GM23338 (cell line): ENCODE results near the gene CCDC121. TPM values are rescaled to one million over a fixed set of nuclear protein-coding genes. Genes with fewer than 3 reads are reported as not detected.

ENCODE experiments used
- ATAC-seq: fragments of 200-7000 bp; cut with Tn5 transposase; 3 replicates; pipeline ENCODE4 v1.9.1; 2020
- DNase-seq: peaks from one replicate; pipeline ENCODE4 v3.0.0-alpha.2; 2015; ENCODE audit warnings: low spot score
- H2AFZ ChIP-seq: fragments of 200-600 bp; sonication (generic); 2 replicates; pipeline ENCODE4 v1.8.0; 2016; ENCODE audit warnings: antibody characterized with exemption, mild to moderate bottlenecking, moderate library complexity
- H3F3A ChIP-seq: fragments of 200-600 bp; sonication (generic); replicated peaks from 2 replicates; pipeline ENCODE4 v1.8.0; 2017; ENCODE audit warnings: antibody characterized with exemption, mixed run types, low read depth
- H3K27ac ChIP-seq: fragments of 200-600 bp; sonication (generic); 2 replicates; pipeline ENCODE4 v1.6.1; 2016; ENCODE audit warnings: low read depth
- H3K27me3 ChIP-seq: fragments of 200-600 bp; sonication (generic); 2 replicates; pipeline ENCODE4 v1.8.0; 2016; ENCODE audit warnings: mild to moderate bottlenecking, mixed run types, moderate library complexity; ENCODE audit not compliant: insufficient read depth
- H3K36me3 ChIP-seq: fragments of 200-600 bp; sonication (generic); 2 replicates; pipeline ENCODE4 v1.8.0; 2016; ENCODE audit warnings: mild to moderate bottlenecking; ENCODE audit not compliant: insufficient read depth
- H3K4me1 ChIP-seq: fragments of 200-600 bp; sonication (generic); 2 replicates; pipeline ENCODE4 v1.8.0; 2016; ENCODE audit warnings: mild to moderate bottlenecking, moderate library complexity; ENCODE audit not compliant: insufficient read depth
- H3K4me2 ChIP-seq: fragments of 200-600 bp; sonication (generic); 2 replicates; pipeline ENCODE4 v1.7.1; 2017; ENCODE audit warnings: mixed run types
- H3K4me3 ChIP-seq: fragments of 200-600 bp; sonication (generic); 2 replicates; pipeline ENCODE4 v1.6.1; 2016; ENCODE audit warnings: mixed run types
- H3K79me2 ChIP-seq: fragments of 200-600 bp; sonication (generic); replicated peaks from 2 replicates; pipeline ENCODE4 v1.8.0; 2017; ENCODE audit warnings: mild to moderate bottlenecking; ENCODE audit not compliant: insufficient read depth
- H3K9me2 ChIP-seq: fragments of 200-600 bp; sonication (generic); 2 replicates; pipeline ENCODE4 v1.8.0; 2017; ENCODE audit not compliant: insufficient read depth
- H4K20me1 ChIP-seq: fragments of 200-600 bp; sonication (generic); replicated peaks from 2 replicates; pipeline ENCODE4 v1.8.0; 2017; ENCODE audit warnings: mild to moderate bottlenecking; ENCODE audit not compliant: insufficient read depth
- H3K27ac Mint-ChIP-seq: 2 replicates; pipeline ENCODE4 v1.8.0; 2020; ENCODE audit warnings: inconsistent platforms, mild to moderate bottlenecking, moderate library complexity, mixed read lengths
- H3K27me3 Mint-ChIP-seq: 3 replicates; pipeline ENCODE4 v1.8.0; 2022; ENCODE audit warnings: low read depth, mild to moderate bottlenecking, moderate library complexity, mixed read lengths, inconsistent platforms; ENCODE audit not compliant: insufficient read depth, poor library complexity
- H3K36me3 Mint-ChIP-seq: 3 replicates; pipeline ENCODE4 v1.8.0; 2021; ENCODE audit warnings: low read depth, mild to moderate bottlenecking, inconsistent platforms, moderate library complexity, mixed read lengths
- H3K4me1 Mint-ChIP-seq: 3 replicates; pipeline ENCODE4 v1.8.0; 2020; ENCODE audit warnings: mild to moderate bottlenecking, inconsistent platforms, mixed read lengths
- H3K4me3 Mint-ChIP-seq: 3 replicates; pipeline ENCODE4 v1.8.0; 2021; ENCODE audit warnings: moderate library complexity, mild to moderate bottlenecking, inconsistent platforms, mixed read lengths
- H3K9me3 Mint-ChIP-seq: 3 replicates; pipeline ENCODE4 v1.8.0; 2020; ENCODE audit warnings: moderate library complexity, mild to moderate bottlenecking, inconsistent platforms, mixed read lengths
- CREB1 ChIP-seq: fragments of 250-450 bp; sonication (Bioruptor Pico); IDR thresholded peaks from 2 replicates; pipeline ENCODE4 v1.5.0; 2020; ENCODE audit warnings: low read depth, mild to moderate bottlenecking, moderate library complexity
- EZH2 ChIP-seq: fragments of 200-600 bp; sonication (generic); IDR thresholded peaks from one replicate; pipeline ENCODE4 v1.8.0; 2017; ENCODE audit warnings: antibody characterized with exemption, mild to moderate bottlenecking, low read depth; ENCODE audit not compliant: unreplicated experiment
- EZH2phosphoT487 ChIP-seq: fragments of 200-600 bp; sonication (generic); IDR thresholded peaks from one replicate; pipeline ENCODE4 v1.8.1; 2018; ENCODE audit warnings: antibody characterized with exemption; ENCODE audit not compliant: unreplicated experiment
- JUNB ChIP-seq: IDR thresholded peaks from one replicate; pipeline ENCODE4 v1.6.1; 2016; ENCODE audit warnings: antibody characterized with exemption; ENCODE audit not compliant: unreplicated experiment
- NANOG ChIP-seq: IDR thresholded peaks from 2 replicates; pipeline ENCODE4 v1.6.1; 2016; ENCODE audit warnings: antibody characterized with exemption, borderline replicate concordance
- POLR2AphosphoS5 ChIP-seq: IDR thresholded peaks from 2 replicates; pipeline ENCODE4 v1.6.1; 2016; ENCODE audit warnings: antibody characterized with exemption, low read depth
- STAT1 ChIP-seq: IDR thresholded peaks from one replicate; pipeline ENCODE4 v1.6.1; 2016; ENCODE audit warnings: antibody characterized with exemption; ENCODE audit not compliant: unreplicated experiment
- ZNF114 ChIP-seq: fragments of 250-450 bp; sonication (Bioruptor Pico); IDR thresholded peaks from 2 replicates; pipeline ENCODE4 v1.5.0; 2020; ENCODE audit warnings: mild to moderate bottlenecking, moderate library complexity
- ZNF331 ChIP-seq: fragments of 250-450 bp; sonication (Bioruptor Pico); IDR thresholded peaks from 2 replicates; pipeline ENCODE4 v1.5.0; 2020; ENCODE audit warnings: low read depth, mild to moderate bottlenecking, moderate library complexity
- polyA plus RNA-seq: library from polyadenylated mRNA; unstranded; fragments of >200 nt; fragmentation: Nextera tagmentation; extraction: Ambion mirVana; gene quantifications from 2 replicates; pipeline ENCODE4 v1.2.1, GENCODE V29; 2016
- total RNA-seq: library from RNA; depleted of rRNA; stranded (reverse); fragments of >200 nt; shearing (Covaris generic); gene quantifications from 2 replicates; pipeline ENCODE4 v1.2.3, GENCODE V29; 2014
- TF ChIP-seq, protein P1 (sequence below): fragments of 250-450 bp; sonication (Bioruptor Pico); IDR thresholded peaks from 2 replicates; pipeline ENCODE4 v1.5.0; 2020; ENCODE audit warnings: mild to moderate bottlenecking, moderate library complexity
- TF ChIP-seq, protein P2 (sequence below), 2 experiments: fragments of 200-600 bp in 1 of 2; sonication (generic) in 1 of 2; conservative IDR thresholded peaks; 2 replicates each; pipeline versions ENCODE4 v1.5.1 to v1.6.1; 2016 to 2017; ENCODE audit warnings: antibody characterized with exemption in 2 of 2, low read depth in 2 of 2, mild to moderate bottlenecking in 2 of 2, moderate library complexity in 1 of 2
- TF ChIP-seq, protein P3 (sequence below): IDR thresholded peaks from 2 replicates; pipeline ENCODE4 v1.6.1; 2016; ENCODE audit warnings: antibody characterized with exemption

Gene CCDC121
- total and polyA plus RNA-seq, 2 experiments from 2014 or later: 1.6 to 1.9 TPM

- no peaks in the 10 kb centered on the region for H3K79me2 ChIP-seq
- H3K4me2 ChIP-seq: no peak overlapping the region
- no peak overlapping the region for H3K27ac ChIP-seq
- H4K20me1 ChIP-seq: no peaks in the 10 kb centered on the region; the same call in 1 of the 2 replicates
- no peaks in the 10 kb centered on the region for H3K27me3 ChIP-seq
- Mint-ChIP-seq H3K36me3 (peaks cover 38% of the 10 kb centered on the region), H3K27me3 (peaks cover 2% of the 10 kb centered on the region), H3K4me3 (no peak overlapping the region), H3K9me3 (no peaks in the 10 kb centered on the region), H3K27ac (no peak overlapping the region), H3K4me1 (no peaks in the 10 kb centered on the region)
- no peaks in the 10 kb centered on the region for H3K4me1 ChIP-seq
- H3K9me2 ChIP-seq: no peaks in the 10 kb centered on the region
- TF ChIP-seq EZH2 (no peak), POLR2AphosphoS5 (no peak), ZNF114 (CRISPR knock-in tag) (no peak), CREB1 (CRISPR knock-in tag) (no peak), STAT1 (no peak), NANOG (no peak), EZH2phosphoT487 (no peak), JUNB (no peak), ZNF331 (CRISPR knock-in tag) (no peak)
- TF ChIP-seq, protein P1, sequence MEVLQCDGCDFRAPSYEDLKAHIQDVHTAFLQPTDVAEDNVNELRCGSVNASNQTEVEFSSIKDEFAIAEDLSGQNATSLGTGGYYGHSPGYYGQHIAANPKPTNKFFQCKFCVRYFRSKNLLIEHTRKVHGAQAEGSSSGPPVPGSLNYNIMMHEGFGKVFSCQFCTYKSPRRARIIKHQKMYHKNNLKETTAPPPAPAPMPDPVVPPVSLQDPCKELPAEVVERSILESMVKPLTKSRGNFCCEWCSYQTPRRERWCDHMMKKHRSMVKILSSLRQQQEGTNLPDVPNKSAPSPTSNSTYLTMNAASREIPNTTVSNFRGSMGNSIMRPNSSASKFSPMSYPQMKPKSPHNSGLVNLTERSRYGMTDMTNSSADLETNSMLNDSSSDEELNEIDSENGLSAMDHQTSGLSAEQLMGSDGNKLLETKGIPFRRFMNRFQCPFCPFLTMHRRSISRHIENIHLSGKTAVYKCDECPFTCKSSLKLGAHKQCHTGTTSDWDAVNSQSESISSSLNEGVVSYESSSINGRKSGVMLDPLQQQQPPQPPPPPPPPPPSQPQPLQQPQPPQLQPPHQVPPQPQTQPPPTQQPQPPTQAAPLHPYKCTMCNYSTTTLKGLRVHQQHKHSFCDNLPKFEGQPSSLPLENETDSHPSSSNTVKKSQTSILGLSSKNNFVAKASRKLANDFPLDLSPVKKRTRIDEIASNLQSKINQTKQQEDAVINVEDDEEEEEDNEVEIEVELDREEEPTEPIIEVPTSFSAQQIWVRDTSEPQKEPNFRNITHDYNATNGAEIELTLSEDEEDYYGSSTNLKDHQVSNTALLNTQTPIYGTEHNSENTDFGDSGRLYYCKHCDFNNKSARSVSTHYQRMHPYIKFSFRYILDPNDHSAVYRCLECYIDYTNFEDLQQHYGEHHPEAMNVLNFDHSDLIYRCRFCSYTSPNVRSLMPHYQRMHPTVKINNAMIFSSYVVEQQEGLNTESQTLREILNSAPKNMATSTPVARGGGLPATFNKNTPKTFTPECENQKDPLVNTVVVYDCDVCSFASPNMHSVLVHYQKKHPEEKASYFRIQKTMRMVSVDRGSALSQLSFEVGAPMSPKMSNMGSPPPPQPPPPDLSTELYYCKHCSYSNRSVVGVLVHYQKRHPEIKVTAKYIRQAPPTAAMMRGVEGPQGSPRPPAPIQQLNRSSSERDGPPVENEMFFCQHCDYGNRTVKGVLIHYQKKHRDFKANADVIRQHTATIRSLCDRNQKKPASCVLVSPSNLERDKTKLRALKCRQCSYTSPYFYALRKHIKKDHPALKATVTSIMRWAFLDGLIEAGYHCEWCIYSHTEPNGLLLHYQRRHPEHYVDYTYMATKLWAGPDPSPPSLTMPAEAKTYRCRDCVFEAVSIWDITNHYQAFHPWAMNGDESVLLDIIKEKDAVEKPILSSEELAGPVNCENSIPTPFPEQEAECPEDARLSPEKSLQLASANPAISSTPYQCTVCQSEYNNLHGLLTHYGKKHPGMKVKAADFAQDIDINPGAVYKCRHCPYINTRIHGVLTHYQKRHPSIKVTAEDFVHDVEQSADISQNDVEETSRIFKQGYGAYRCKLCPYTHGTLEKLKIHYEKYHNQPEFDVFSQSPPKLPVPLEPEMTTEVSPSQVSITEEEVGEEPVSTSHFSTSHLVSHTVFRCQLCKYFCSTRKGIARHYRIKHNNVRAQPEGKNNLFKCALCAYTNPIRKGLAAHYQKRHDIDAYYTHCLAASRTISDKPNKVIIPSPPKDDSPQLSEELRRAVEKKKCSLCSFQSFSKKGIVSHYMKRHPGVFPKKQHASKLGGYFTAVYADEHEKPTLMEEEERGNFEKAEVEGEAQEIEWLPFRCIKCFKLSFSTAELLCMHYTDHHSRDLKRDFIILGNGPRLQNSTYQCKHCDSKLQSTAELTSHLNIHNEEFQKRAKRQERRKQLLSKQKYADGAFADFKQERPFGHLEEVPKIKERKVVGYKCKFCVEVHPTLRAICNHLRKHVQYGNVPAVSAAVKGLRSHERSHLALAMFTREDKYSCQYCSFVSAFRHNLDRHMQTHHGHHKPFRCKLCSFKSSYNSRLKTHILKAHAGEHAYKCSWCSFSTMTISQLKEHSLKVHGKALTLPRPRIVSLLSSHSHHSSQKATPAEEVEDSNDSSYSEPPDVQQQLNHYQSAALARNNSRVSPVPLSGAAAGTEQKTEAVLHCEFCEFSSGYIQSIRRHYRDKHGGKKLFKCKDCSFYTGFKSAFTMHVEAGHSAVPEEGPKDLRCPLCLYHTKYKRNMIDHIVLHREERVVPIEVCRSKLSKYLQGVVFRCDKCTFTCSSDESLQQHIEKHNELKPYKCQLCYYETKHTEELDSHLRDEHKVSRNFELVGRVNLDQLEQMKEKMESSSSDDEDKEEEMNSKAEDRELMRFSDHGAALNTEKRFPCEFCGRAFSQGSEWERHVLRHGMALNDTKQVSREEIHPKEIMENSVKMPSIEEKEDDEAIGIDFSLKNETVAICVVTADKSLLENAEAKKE (CRISPR knock-in tag): no peak
- TF ChIP-seq, protein P2, sequence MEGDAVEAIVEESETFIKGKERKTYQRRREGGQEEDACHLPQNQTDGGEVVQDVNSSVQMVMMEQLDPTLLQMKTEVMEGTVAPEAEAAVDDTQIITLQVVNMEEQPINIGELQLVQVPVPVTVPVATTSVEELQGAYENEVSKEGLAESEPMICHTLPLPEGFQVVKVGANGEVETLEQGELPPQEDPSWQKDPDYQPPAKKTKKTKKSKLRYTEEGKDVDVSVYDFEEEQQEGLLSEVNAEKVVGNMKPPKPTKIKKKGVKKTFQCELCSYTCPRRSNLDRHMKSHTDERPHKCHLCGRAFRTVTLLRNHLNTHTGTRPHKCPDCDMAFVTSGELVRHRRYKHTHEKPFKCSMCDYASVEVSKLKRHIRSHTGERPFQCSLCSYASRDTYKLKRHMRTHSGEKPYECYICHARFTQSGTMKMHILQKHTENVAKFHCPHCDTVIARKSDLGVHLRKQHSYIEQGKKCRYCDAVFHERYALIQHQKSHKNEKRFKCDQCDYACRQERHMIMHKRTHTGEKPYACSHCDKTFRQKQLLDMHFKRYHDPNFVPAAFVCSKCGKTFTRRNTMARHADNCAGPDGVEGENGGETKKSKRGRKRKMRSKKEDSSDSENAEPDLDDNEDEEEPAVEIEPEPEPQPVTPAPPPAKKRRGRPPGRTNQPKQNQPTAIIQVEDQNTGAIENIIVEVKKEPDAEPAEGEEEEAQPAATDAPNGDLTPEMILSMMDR (conservative IDR thresholded peaks at IDR 0.05; ENCODE audit: low read depth in 2 of 2): no peak
- TF ChIP-seq, protein P3, sequence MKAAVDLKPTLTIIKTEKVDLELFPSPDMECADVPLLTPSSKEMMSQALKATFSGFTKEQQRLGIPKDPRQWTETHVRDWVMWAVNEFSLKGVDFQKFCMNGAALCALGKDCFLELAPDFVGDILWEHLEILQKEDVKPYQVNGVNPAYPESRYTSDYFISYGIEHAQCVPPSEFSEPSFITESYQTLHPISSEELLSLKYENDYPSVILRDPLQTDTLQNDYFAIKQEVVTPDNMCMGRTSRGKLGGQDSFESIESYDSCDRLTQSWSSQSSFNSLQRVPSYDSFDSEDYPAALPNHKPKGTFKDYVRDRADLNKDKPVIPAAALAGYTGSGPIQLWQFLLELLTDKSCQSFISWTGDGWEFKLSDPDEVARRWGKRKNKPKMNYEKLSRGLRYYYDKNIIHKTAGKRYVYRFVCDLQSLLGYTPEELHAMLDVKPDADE: no peak
- ATAC-seq (no peak), DNase-seq (no peak)
- H2AFZ ChIP-seq: no peak overlapping the region
- H3K4me3 ChIP-seq: no peak overlapping the region
- H3F3A ChIP-seq: no peaks in the 10 kb centered on the region
- H3K36me3 ChIP-seq: peaks cover 18% of the 10 kb centered on the region
Measured at GRCh38 chr2:27640722-27641245, 12.0 kb upstream of the CCDC121 start.
